ENCODE measurements around the gene TSNAXIP1.
A peak's percentile ranks its signal among the peaks of the same experiment; 100 is the strongest.

Gene TSNAXIP1

DNA sequence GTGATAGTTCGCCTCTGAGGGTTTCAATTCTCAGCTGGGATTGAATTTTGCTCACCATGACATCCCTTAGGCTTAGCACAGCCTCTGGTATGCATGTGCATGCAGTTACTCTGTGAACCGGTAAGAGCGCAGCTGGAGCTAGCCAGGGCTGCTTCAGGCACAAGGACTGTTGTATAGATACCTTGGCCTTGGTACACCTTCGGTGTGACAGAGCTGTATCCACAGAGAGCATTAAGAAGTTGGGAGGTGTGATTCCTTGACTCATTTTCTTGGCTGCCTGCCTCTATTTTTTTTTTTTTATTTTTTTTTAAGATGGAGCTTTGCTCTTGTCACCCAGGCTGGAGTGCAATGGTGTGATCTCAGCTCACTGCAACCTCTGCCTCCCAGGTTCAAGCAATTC lies 37.8 kb downstream of the TSNAXIP1 start:
- H3K9ac ChIP-seq (ENCODE audit: low read length) = peak overlapping the region; percentile 98
- no peak overlapping the region for H3K14ac ChIP-seq (ENCODE audit: low read length in 2 of 2)
- 86% methylated on average over 4 of the region's 4 CpGs for WGBS
- H3K36me3 ChIP-seq (ENCODE audit: control insufficient read depth in 1 of 2, insufficient read depth in 2 of 2, low read depth in 1 of 2, low read length in 2 of 2) = peaks cover 8 to 13% of the 10 kb centered on the region in 2 experiments
- H3K4ac ChIP-seq (ENCODE audit: low read depth in 1 of 2, low read length in 2 of 2) = no peak overlapping the region
- H3K18ac ChIP-seq (ENCODE audit: low read depth in 1 of 2, low read length in 2 of 2) = no peak overlapping the region
- no peak overlapping the region for H4K91ac ChIP-seq (ENCODE audit: low read length)
- peaks cover 28% of the 10 kb centered on the region for H3K4me1 ChIP-seq (ENCODE audit: control insufficient read depth, insufficient read depth, low read depth, low read length)
- H2BK5ac ChIP-seq (ENCODE audit: low read depth, low read length, poor library complexity, severe bottlenecking) = no peak overlapping the region
- DNase-seq = peak; percentile 46
- no peak overlapping the region for H2AFZ ChIP-seq (ENCODE audit: low read depth, low read length)
- no peak overlapping the region for H3K4me2 ChIP-seq (ENCODE audit: low read length, poor library complexity, severe bottlenecking)
- H2BK12ac ChIP-seq (ENCODE audit: low read length in 2 of 2) = no peak overlapping the region
- no peak overlapping the region for H4K8ac ChIP-seq (ENCODE audit: low read length)
- no peaks in the 10 kb centered on the region for H3K27me3 ChIP-seq (ENCODE audit: control insufficient read depth in 1 of 2, insufficient read depth in 1 of 2, low read length in 2 of 2)
- no peaks in the 10 kb centered on the region for H3K9me3 ChIP-seq (ENCODE audit: control insufficient read depth, low read length)
- no peak overlapping the region for H3K23ac ChIP-seq (ENCODE audit: low read length in 2 of 2)
- H2BK120ac ChIP-seq (ENCODE audit: low read depth, low read length) = no peak overlapping the region
- H2BK15ac ChIP-seq (ENCODE audit: low read depth, poor library complexity, severe bottlenecking) = no peak overlapping the region
- H3K4me3 ChIP-seq (ENCODE audit: insufficient read depth in 1 of 2, low read depth in 1 of 2, low read length in 2 of 2) = peak overlapping the region in 1 of 2 experiments; percentile 92
- peaks cover 4% of the 10 kb centered on the region for H3K79me1 ChIP-seq (replicated peaks; ENCODE audit: low read length, poor library complexity, severe bottlenecking)
- H2AK5ac ChIP-seq (ENCODE audit: low read length, severe bottlenecking) = no peak overlapping the region
- H3K27ac ChIP-seq (ENCODE audit: low read length, poor library complexity, severe bottlenecking) = no peak overlapping the region

DNA sequence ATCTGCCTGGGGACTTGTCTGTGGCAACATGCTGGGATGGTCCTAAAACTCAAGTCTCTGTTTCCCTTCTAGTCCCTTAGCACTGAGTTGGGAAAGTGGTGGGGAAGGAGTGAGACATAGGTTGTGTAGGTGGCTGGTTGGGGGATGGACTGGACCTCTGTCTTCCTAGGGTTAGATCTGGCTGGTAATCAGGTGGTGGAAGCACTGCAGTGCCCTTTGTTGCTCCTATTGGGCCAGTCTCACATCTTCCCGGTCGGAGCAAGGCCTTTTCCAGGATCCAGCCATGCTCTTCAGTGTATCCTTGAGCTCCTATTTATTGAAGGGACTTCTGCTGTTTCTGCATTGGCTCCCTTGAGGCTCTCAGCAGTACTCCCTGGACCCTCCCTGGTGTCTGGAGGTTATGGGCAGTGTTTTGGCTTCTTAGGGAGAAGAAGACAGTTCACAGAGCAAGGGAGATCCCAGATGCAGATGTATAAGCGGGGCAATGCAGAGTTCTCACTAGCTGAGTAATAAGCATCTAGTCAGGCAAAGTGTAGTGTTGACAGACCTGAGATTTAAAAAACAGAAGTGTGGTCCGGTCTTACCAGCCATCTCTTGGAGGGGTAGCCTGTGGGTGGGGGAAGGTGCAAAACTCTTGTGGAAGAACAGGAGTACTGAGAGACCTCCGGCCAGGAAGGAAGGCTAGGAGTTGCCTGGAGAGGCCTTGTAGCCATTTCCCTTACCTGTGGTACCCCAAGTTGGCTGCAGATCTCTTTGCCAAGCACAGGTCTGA lies 38.8 kb downstream of the TSNAXIP1 start:
- no peaks in the 10 kb centered on the region for H3K9me3 ChIP-seq (ENCODE audit: control insufficient read depth, low read length)
- WGBS = 84% methylated on average over 5 of the region's 5 CpGs
- peak overlapping the region; percentile 89 for H2BK5ac ChIP-seq (ENCODE audit: low read depth, low read length, poor library complexity, severe bottlenecking)
- H3K36me3 ChIP-seq (ENCODE audit: control insufficient read depth in 1 of 2, insufficient read depth in 2 of 2, low read depth in 1 of 2, low read length in 2 of 2) = peaks cover 12 to 15% of the 10 kb centered on the region in 2 experiments
- peak overlapping the region; percentile 97 for H3K27ac ChIP-seq (ENCODE audit: low read length, poor library complexity, severe bottlenecking)
- peak overlapping the region; percentile 43 for H2AK5ac ChIP-seq (ENCODE audit: low read length, severe bottlenecking)
- peak; percentile 33 for DNase-seq
- H3K23ac ChIP-seq (ENCODE audit: low read length in 2 of 2) = peak overlapping the region in 1 of 2 experiments; percentile 65
- H2BK15ac ChIP-seq (ENCODE audit: low read depth, poor library complexity, severe bottlenecking) = no peak overlapping the region
- H3K4me3 ChIP-seq (ENCODE audit: insufficient read depth in 1 of 2, low read depth in 1 of 2, low read length in 2 of 2) = peak overlapping the region in 1 of 2 experiments; percentile 85
- peaks cover 29% of the 10 kb centered on the region for H3K4me1 ChIP-seq (ENCODE audit: control insufficient read depth, insufficient read depth, low read depth, low read length)
- H2AFZ ChIP-seq (ENCODE audit: low read depth, low read length) = no peak overlapping the region
- H4K8ac ChIP-seq (ENCODE audit: low read length) = peak overlapping the region; percentile 52
- peak overlapping the region; percentile 78 for H4K91ac ChIP-seq (ENCODE audit: low read length)
- peak overlapping the region; percentile 89 for H3K4me2 ChIP-seq (ENCODE audit: low read length, poor library complexity, severe bottlenecking)
- no peak overlapping the region for H2BK120ac ChIP-seq (ENCODE audit: low read depth, low read length)
- no peak overlapping the region for H3K14ac ChIP-seq (ENCODE audit: low read length in 2 of 2)
- no peaks in the 10 kb centered on the region for H3K27me3 ChIP-seq (ENCODE audit: control insufficient read depth in 1 of 2, insufficient read depth in 1 of 2, low read length in 2 of 2)
- no peak overlapping the region for H3K18ac ChIP-seq (ENCODE audit: low read depth in 1 of 2, low read length in 2 of 2)
- H3K9ac ChIP-seq (ENCODE audit: low read length) = peak overlapping the region; percentile 98
- H3K79me1 ChIP-seq (replicated peaks; ENCODE audit: low read length, poor library complexity, severe bottlenecking) = peaks cover 4% of the 10 kb centered on the region
- peak overlapping the region in 1 of 2 experiments; percentile 73 for H2BK12ac ChIP-seq (ENCODE audit: low read length in 2 of 2)
- H3K4ac ChIP-seq (ENCODE audit: low read depth in 1 of 2, low read length in 2 of 2) = peak overlapping the region in 1 of 2 experiments; percentile 80

DNA sequence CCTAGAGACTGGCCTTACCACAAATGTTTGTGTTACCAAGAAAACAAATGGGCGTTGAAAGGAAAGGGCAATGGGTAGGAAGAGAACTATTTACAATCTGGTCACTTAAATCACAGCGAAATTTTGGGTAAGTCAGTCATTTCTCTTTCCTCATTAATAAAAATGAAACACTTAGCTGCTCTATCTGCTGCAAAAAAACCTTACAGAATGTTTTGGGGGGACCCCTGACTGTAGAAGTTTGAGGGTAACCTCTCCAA lies 39.3 kb downstream of the TSNAXIP1 start:
- H3K23ac ChIP-seq (ENCODE audit: low read length in 2 of 2) = peak overlapping the region; percentile 60 to 78

DNA sequence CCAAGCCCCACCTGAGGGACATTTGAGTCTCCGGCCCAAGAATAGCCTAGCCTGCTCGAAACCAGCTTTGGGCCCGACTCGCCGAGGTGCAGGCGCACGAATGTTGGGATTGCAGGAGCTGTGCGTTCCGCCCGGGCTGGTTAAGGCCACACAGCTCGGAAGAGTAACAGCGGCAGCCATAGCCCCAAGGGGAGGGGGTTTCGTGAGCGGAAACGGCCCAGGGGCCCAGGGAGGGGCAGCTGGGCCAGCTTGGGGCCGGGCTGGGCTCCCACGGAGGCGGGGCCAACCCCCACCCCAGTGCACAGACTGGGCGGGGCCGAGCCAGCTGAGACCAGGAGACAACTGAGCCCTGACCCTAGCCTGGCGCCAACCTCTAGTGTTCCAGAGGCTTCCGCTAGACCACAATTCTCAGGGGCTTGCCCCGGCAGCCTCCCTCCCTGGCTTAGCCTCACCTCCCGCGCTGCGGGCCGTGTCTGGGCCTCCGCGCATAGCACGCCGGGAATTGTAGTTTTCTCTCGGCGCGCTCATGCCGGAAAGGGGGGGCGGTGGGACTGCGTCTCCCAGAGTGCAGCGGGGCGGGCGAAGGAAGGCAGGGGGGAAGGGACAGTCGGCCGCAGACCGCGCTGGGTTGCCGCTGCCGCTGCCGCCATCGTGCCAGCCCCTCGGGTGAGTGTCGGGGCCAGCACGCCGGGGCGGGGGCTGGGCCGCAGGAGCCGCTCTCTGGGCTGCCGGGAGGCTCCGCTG lies 39.8 kb downstream of the TSNAXIP1 start, which contains the start of gene NUTF2:
NUTF2 (plus strand) TSS at position 614 of the 744 bp plus-strand sequence. CDS start 18,198 bp downstream, outside the sequence.
- peak within 1 kb of the TSS; percentile 97 for H3K27ac ChIP-seq (ENCODE audit: low read length, poor library complexity, severe bottlenecking)
- WGBS = under 1% methylated on average over 31 of the region's 57 CpGs
- peak within 1 kb of the TSS; percentile 89 for H3K4me2 ChIP-seq (ENCODE audit: low read length, poor library complexity, severe bottlenecking)
- peak within 1 kb of the TSS in 1 of 2 experiments; percentile 78 for H2BK12ac ChIP-seq (ENCODE audit: low read length in 2 of 2)
- H2AK5ac ChIP-seq (ENCODE audit: low read length, severe bottlenecking) = peak within 1 kb of the TSS; percentile 62
- H2BK5ac ChIP-seq (ENCODE audit: low read depth, low read length, poor library complexity, severe bottlenecking) = peak within 1 kb of the TSS; percentile 89
- peak within 1 kb of the TSS; percentile 98 for H3K9ac ChIP-seq (ENCODE audit: low read length)
- H3K4me3 ChIP-seq (ENCODE audit: insufficient read depth in 1 of 2, low read depth in 1 of 2, low read length in 2 of 2) = peak within 1 kb of the TSS; percentile 85 to 92
- H3K9me3 ChIP-seq (ENCODE audit: control insufficient read depth, low read length) = no peaks in the 10 kb centered on the region
- H3K14ac ChIP-seq (ENCODE audit: low read length in 2 of 2) = peak within 1 kb of the TSS; percentile 83 to 96
- peak within 1 kb of the TSS; percentile 99 for H4K91ac ChIP-seq (ENCODE audit: low read length)
- peak within 1 kb of the TSS; percentile 98 to 99 for H3K18ac ChIP-seq (ENCODE audit: low read depth in 1 of 2, low read length in 2 of 2)
- peak within 1 kb of the TSS; percentile 99 for H2BK120ac ChIP-seq (ENCODE audit: low read depth, low read length)
- peak within 1 kb of the TSS; percentile 78 to 82 for H3K23ac ChIP-seq (ENCODE audit: low read length in 2 of 2)
- peak within 1 kb of the TSS; percentile 92 for H2BK15ac ChIP-seq (ENCODE audit: low read depth, poor library complexity, severe bottlenecking)
- H3K27me3 ChIP-seq (ENCODE audit: control insufficient read depth in 1 of 2, insufficient read depth in 1 of 2, low read length in 2 of 2) = no peaks in the 10 kb centered on the region
- H3K4me1 ChIP-seq (ENCODE audit: control insufficient read depth, insufficient read depth, low read depth, low read length) = peaks cover 30% of the 10 kb centered on the region
- peaks cover 2% of the 10 kb centered on the region for H3K79me1 ChIP-seq (replicated peaks; ENCODE audit: low read length, poor library complexity, severe bottlenecking)
- H4K8ac ChIP-seq (ENCODE audit: low read length) = peak within 1 kb of the TSS; percentile 100
- peak; percentile 96 for DNase-seq
- peak within 1 kb of the TSS; percentile 98 to 99 for H3K4ac ChIP-seq (ENCODE audit: low read depth in 1 of 2, low read length in 2 of 2)
- H3K36me3 ChIP-seq (ENCODE audit: control insufficient read depth in 1 of 2, insufficient read depth in 2 of 2, low read depth in 1 of 2, low read length in 2 of 2) = peaks cover 16 to 17% of the 10 kb centered on the region in 2 experiments
- peak within 1 kb of the TSS; percentile 8 for H2AFZ ChIP-seq (ENCODE audit: low read depth, low read length)

More for the DNA sequence above, 39.3 kb downstream of the TSNAXIP1 start:
- no peak for DNase-seq
- Histone ChIP-seq H2AFZ (ENCODE audit: low read depth, low read length) (no peak overlapping the region), H2BK5ac (ENCODE audit: low read depth, low read length, poor library complexity, severe bottlenecking) (peak overlapping the region; percentile 89), H2AK5ac (ENCODE audit: low read length, severe bottlenecking) (peak overlapping the region; percentile 58), H3K4me3 (ENCODE audit: insufficient read depth in 1 of 2, low read depth in 1 of 2, low read length in 2 of 2) (peak overlapping the region; percentile 85 to 92), H3K4ac (ENCODE audit: low read depth in 1 of 2, low read length in 2 of 2) (peak overlapping the region; percentile 95 to 97), H3K4me1 (ENCODE audit: control insufficient read depth, insufficient read depth, low read depth, low read length) (peaks cover 30% of the 10 kb centered on the region), H3K27ac (ENCODE audit: low read length, poor library complexity, severe bottlenecking) (peak overlapping the region; percentile 97), H3K36me3 (ENCODE audit: control insufficient read depth in 1 of 2, insufficient read depth in 2 of 2, low read depth in 1 of 2, low read length in 2 of 2) (peaks cover 16% of the 10 kb centered on the region in 2 experiments), H3K9me3 (ENCODE audit: control insufficient read depth, low read length) (no peaks in the 10 kb centered on the region), H3K18ac (ENCODE audit: low read depth in 1 of 2, low read length in 2 of 2) (peak overlapping the region; percentile 98 to 99), H4K8ac (ENCODE audit: low read length) (peak overlapping the region; percentile 100), H3K27me3 (ENCODE audit: control insufficient read depth in 1 of 2, insufficient read depth in 1 of 2, low read length in 2 of 2) (no peaks in the 10 kb centered on the region), H4K91ac (ENCODE audit: low read length) (peak overlapping the region; percentile 99), H3K9ac (ENCODE audit: low read length) (peak overlapping the region; percentile 98), H3K4me2 (ENCODE audit: low read length, poor library complexity, severe bottlenecking) (peak overlapping the region; percentile 89), H3K79me1 (replicated peaks; ENCODE audit: low read length, poor library complexity, severe bottlenecking) (peaks cover 4% of the 10 kb centered on the region), H2BK12ac (ENCODE audit: low read length in 2 of 2) (peak overlapping the region in 1 of 2 experiments; percentile 78), H2BK15ac (ENCODE audit: low read depth, poor library complexity, severe bottlenecking) (peak overlapping the region; percentile 76), H2BK120ac (ENCODE audit: low read depth, low read length) (peak overlapping the region; percentile 99), H3K14ac (ENCODE audit: low read length in 2 of 2) (peak overlapping the region in 1 of 2 experiments; percentile 5)
- WGBS = 0% methylated on average over 1 of the region's 2 CpGs
